ENCODE data around the gene LMO1. TPM values are rescaled to one million over a fixed set of nuclear protein-coding genes. Genes with fewer than 3 reads are reported as not detected.

The LMO1 gene
- polyA plus RNA-seq, 3 donors: not detected

DNA sequence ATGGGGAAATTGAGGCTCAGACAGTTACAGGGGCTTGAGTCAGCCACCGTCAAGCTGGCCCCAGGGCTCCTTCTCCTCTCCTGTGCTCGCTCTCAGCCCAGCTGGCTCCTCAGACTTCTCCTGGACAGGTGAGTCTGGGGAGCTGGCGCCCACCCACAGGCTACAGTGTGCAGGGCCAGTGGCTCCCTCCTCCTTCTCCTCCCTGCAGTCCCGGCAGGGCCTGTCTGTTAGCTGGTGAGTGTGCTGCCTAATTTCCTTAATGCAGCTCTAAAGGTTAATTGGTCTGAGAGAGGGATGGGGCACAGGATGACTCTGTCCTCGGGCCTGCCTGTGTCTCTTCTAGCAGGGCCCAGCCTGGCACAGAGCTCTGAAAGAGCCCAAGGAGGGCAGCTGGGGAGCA is 31.7 kb downstream of the LMO1 start:
- no peak overlapping the region for H2AFZ ChIP-seq (ENCODE audit: insufficient read depth, low read depth, low read length, poor library complexity, severe bottlenecking)
- Mint-ChIP-seq H3K27ac (no peak overlapping the region), H3K36me3 (no peaks in the 10 kb centered on the region), H3K4me1 (peaks cover 5% of the 10 kb centered on the region), H3K4me3 (no peak overlapping the region), H3K27me3 (ENCODE audit: low read depth in 3 of 3) (peaks cover 0 to 5% (median 2%) of the 10 kb centered on the region in 3 donors), H3K9me3 (peaks cover 0 to 2% (median 0%) of the 10 kb centered on the region in 7 donors)
- intact Hi-C loops (cut with micrococcal nuclease): no loop called here
- H4K20me1 ChIP-seq (ENCODE audit: insufficient read depth, low read length): no peaks in the 10 kb centered on the region
- H3K79me2 ChIP-seq (ENCODE audit: insufficient read depth, low read length): no peaks in the 10 kb centered on the region
- no peak overlapping the region for H3K4me3 ChIP-seq (replicated peaks in 1 of 3; ENCODE audit: low read depth in 2 of 3, low read length in 3 of 3)
- no peak for DNase-seq
- TF ChIP-seq, protein P1, sequence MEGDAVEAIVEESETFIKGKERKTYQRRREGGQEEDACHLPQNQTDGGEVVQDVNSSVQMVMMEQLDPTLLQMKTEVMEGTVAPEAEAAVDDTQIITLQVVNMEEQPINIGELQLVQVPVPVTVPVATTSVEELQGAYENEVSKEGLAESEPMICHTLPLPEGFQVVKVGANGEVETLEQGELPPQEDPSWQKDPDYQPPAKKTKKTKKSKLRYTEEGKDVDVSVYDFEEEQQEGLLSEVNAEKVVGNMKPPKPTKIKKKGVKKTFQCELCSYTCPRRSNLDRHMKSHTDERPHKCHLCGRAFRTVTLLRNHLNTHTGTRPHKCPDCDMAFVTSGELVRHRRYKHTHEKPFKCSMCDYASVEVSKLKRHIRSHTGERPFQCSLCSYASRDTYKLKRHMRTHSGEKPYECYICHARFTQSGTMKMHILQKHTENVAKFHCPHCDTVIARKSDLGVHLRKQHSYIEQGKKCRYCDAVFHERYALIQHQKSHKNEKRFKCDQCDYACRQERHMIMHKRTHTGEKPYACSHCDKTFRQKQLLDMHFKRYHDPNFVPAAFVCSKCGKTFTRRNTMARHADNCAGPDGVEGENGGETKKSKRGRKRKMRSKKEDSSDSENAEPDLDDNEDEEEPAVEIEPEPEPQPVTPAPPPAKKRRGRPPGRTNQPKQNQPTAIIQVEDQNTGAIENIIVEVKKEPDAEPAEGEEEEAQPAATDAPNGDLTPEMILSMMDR (IDR thresholded peaks at IDR 0.05): no peak
- 79% methylated on average over 3 of the region's 5 CpGs for WGBS (ENCODE audit: insufficient coverage)
- no peaks in the 10 kb centered on the region for H3K9me3 ChIP-seq (replicated peaks in 1 of 2; ENCODE audit: control insufficient read depth in 1 of 2, insufficient read depth in 1 of 2, low read length in 2 of 2)
- no peaks in the 10 kb centered on the region for H3K4me1 ChIP-seq (ENCODE audit: control insufficient read depth in 1 of 2, insufficient read depth in 2 of 2, low read length in 2 of 2)
- no peaks in the 10 kb centered on the region for H3K36me3 ChIP-seq (replicated peaks in 1 of 2; ENCODE audit: control insufficient read depth in 1 of 2, insufficient read depth in 2 of 2, low read length in 2 of 2)
- H3K27ac ChIP-seq (ENCODE audit: low read depth in 1 of 2, low read length in 2 of 2): no peak overlapping the region
- no peak overlapping the region for H3K9ac ChIP-seq (ENCODE audit: insufficient read depth, low read length, poor library complexity, severe bottlenecking)
- H3K4me2 ChIP-seq (replicated peaks; ENCODE audit: extremely low read depth, low read length, poor library complexity, severe bottlenecking): no peak overlapping the region
- H3K27me3 ChIP-seq (ENCODE audit: control insufficient read depth in 2 of 2, insufficient read depth in 2 of 2, low read length in 2 of 2): no peaks in the 10 kb centered on the region

DNA sequence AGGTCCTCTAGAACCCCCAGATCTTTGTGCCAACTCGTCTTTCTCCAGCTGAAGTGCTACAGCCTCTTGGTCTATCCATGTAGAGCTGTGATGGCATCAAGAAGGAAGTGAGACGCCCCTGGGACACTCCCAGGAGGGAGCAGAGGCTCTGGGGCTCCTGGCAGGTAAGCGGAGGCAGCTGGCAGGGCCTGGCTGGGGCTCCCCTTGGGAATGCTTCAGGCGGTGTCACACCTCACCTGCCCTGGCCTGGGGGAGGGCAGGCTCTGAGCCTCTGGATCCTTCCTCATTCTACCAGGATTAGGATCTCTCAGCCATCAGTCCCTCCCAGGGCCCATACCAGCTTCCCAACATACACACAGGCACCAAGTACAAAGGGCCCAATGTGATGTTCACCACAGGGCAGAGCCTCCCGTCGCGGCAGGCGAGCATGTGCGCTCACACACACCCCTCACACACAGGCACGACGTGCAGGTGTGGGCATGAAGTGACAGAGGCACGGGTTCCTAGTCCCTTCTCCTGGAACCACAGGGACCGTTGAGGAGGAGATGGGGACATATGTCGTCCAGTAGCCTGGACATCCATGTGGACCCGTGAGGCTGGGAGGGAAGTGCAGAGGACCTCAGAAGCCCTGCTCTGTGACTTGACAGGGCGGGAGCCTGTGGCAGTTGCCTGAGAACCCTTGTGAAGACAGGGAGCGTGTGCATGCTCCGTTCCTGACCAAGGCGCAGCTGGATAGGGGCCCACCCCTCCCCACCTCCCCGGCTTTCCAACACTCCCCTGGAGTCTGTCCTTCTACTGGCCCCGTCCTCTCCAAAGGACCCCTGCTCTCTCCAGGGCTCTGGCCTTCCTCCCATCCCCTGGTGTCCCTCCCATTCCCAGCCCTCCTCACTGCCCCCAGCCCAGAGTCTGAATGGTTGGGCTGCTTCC is 32.5 kb downstream of the LMO1 start:
- no peak overlapping the region for H3K9ac ChIP-seq (ENCODE audit: insufficient read depth, low read length, poor library complexity, severe bottlenecking)
- no peak overlapping the region for H3K27ac ChIP-seq (ENCODE audit: low read depth in 1 of 2, low read length in 2 of 2)
- H4K20me1 ChIP-seq (ENCODE audit: insufficient read depth, low read length): no peaks in the 10 kb centered on the region
- Mint-ChIP-seq H3K27me3 (ENCODE audit: low read depth in 3 of 3) (peaks cover 0 to 5% (median 2%) of the 10 kb centered on the region in 3 donors), H3K4me1 (peaks cover 5% of the 10 kb centered on the region), H3K36me3 (no peaks in the 10 kb centered on the region), H3K9me3 (no peaks in the 10 kb centered on the region), H3K27ac (peak overlapping the region in 1 of 7 donors; percentile 56), H3K4me3 (no peak overlapping the region)
- no peak overlapping the region for H3K4me3 ChIP-seq (replicated peaks in 1 of 3; ENCODE audit: low read depth in 2 of 3, low read length in 3 of 3)
- no peaks in the 10 kb centered on the region for H3K4me1 ChIP-seq (ENCODE audit: control insufficient read depth in 1 of 2, insufficient read depth in 2 of 2, low read length in 2 of 2)
- H3K36me3 ChIP-seq (replicated peaks in 1 of 2; ENCODE audit: control insufficient read depth in 1 of 2, insufficient read depth in 2 of 2, low read length in 2 of 2): no peaks in the 10 kb centered on the region
- intact Hi-C loops (cut with micrococcal nuclease): no loop called here
- H3K27me3 ChIP-seq (ENCODE audit: control insufficient read depth in 2 of 2, insufficient read depth in 2 of 2, low read length in 2 of 2): no peaks in the 10 kb centered on the region
- TF ChIP-seq, protein P1 (IDR thresholded peaks at IDR 0.05): no peak
- no peak overlapping the region for H2AFZ ChIP-seq (ENCODE audit: insufficient read depth, low read depth, low read length, poor library complexity, severe bottlenecking)
- H3K4me2 ChIP-seq (replicated peaks; ENCODE audit: extremely low read depth, low read length, poor library complexity, severe bottlenecking): no peak overlapping the region
- H3K79me2 ChIP-seq (ENCODE audit: insufficient read depth, low read length): no peaks in the 10 kb centered on the region
- no peak for DNase-seq
- H3K9me3 ChIP-seq (replicated peaks in 1 of 2; ENCODE audit: control insufficient read depth in 1 of 2, insufficient read depth in 1 of 2, low read length in 2 of 2): no peaks in the 10 kb centered on the region
- 91% methylated on average over 9 of the region's 21 CpGs for WGBS (ENCODE audit: insufficient coverage)

Measured in CD14-positive monocyte (primary cell).